ENCODE measurements around the gene LIFR. TPM values are rescaled to one million over a fixed set of nuclear protein-coding genes. Genes with fewer than 3 reads are reported as not detected.
"Not testable (repeated sequence)": the region's sequence is repeated elsewhere in the genome, so short reads cannot be mapped to it uniquely, and the experiment has no call there.

LIFR gene
- total RNA-seq, 1 donor from 2014 or later = 65.4 TPM

DNA sequence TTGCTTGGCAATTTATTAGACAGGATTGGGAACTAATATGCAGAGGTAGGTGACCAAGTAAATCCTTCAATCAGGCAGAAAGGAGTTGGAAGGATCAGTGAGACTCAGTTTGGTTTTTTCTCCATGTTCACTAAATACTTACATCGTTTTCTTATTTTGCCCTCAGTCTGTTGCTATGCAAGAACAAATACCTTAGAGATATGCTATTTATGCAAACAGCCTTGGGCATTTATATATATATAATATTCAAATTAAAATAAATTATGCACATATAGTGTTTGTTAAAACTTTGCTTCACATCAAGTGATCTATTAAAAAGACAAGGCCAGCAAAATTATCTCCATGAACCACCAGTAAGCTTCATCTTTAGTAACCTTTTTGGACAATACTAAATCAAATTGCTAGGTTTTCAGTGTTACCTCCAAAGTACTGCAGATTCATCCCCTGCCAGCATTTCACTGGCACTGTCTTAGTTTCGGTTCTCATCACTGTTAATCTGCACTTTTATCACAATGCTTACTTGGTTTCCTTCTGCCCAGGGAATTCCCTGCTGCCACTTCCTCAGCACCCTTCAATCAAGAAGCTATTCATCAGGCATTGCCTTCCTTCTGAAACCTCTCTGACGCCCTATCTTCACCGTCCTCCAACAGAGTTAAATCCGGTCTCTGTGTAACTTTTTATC is 26.0 kb upstream of the LIFR start:
- no peak for DNase-seq (ENCODE audit: low spot score)

DNA sequence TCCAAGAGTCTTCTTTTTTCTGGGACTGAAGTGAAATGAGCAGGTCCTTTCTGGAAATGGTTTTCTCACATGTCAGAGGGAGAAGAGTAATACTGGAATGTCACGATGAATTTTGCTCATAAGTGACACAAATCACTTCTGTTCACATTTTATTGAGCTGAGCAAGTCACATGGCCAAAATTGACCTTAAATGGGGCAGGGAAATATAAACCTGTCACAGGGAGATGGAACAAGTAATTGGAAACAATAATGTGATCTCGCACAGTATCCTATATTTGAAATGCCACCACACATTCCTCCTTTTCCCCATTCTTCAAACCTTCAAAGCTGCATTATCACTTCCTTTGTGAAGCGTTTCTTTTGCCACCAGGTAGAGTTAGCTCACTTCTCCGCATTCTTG is 25.2 kb upstream of the LIFR start:
- no peak for DNase-seq (ENCODE audit: low spot score)

DNA sequence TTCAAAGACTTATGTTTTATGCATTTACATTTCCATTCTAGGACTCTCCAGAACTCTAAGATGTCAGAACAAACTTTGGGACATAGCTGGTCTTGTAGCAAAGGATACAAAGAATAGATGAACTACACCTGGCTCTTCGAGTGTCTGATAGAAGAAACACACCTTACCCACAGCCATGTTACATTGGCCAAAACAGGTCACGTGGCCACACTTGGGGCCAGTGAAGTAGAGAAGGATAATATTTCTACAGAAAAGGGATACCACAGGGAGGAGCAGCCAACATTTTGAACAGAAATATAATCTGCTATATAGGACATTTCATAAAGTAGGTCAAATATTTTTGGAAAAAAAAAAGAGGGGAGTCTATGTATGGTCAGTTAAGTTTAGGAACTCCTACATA is 22.7 kb upstream of the LIFR start:
- DNase-seq (ENCODE audit: low spot score) = no peak

DNA sequence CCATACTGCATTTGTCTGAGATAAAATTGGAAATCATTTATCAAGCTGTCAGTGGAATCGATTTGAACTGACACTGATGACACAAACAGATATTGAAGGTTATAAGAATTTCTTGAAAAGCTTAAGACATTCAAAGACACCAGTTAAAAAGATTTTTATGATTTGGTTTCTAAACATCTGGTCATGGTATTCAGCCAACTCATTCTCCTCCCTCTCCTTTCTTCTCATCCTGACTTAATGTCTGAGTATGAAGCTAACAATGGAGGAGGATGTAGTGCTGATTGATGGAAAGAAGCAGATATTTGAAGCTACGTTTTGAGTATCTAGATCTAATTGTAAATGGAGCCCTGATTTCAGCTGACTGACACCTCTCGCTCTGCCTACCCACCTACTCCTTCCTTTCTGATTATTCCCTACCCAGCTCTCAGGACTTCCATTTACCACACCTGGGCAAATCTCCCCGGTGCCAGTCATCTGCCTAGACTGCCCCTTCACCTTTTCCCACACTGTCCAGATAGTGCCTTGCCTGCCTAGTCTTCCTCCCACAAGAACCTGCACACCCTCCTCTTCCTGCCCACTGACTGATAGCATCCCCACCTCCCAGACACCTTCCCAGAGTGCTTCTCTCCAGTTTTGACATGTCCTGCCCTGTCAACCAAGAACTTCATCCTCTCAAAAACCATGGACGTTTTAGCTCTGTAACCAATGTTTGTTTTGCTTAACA is 20.7 kb upstream of the LIFR start:
- DNase-seq (ENCODE audit: low spot score) = no peak

DNA sequence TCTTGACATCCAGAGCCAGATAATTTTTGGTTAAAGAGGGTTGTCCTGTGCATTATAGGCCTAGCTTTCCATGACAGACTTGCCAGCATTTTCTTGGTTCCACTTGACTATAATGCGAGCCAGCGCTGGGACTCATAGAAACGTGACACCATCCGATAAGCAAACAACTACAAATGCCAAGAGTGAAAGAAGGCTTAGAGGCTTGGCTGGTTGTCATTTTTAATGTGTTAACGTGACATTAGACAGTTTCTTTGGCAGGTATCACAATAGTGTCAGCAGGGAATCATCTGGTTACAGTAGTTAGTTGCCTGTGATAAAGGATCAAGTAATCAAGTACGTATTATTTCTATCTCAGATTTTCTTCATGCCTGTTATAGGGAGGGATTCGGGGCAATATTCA is 20.0 kb upstream of the LIFR start:
- no peak for DNase-seq (ENCODE audit: low spot score)

DNA sequence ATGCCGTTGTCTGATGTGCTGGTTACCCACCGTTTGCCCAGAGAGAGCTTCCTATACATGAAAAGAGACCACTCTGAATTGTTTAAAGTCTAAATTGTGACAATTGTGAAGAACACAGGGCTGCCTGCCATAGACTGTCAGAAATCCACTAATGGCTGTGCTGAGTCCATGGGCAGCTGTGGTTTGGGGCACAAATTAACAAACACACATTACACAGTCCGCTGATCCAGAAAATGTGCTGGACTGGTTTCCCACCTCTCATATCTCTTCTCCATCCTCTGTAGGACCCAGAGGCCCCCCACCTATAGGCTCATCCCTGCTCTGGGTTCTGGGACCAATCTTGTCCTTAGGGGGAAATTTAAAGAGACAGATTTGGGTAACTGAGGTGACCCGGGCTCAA is 19.0 kb upstream of the LIFR start:
- DNase-seq (ENCODE audit: low spot score) = no peak

DNA sequence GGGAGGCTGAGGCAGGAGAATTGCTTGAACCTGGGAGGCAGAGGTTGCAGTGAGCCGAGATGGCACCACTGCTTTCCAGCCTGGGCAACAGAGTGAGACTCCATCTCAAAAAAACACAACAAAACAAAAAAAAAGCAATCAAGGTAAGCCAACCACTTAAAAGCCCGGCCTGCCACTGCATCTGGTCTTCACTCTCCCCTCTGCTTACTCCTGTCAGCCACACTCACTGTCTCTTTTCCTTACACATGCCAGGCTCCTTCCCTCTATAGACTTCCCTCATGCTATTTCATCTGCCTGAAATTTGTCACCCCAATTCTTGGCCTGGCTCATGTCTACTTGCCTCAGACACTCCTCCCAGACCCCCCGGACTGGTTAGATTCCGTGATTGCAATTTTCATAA is 17.6 kb upstream of the LIFR start:
- no peak for DNase-seq (ENCODE audit: low spot score)

DNA sequence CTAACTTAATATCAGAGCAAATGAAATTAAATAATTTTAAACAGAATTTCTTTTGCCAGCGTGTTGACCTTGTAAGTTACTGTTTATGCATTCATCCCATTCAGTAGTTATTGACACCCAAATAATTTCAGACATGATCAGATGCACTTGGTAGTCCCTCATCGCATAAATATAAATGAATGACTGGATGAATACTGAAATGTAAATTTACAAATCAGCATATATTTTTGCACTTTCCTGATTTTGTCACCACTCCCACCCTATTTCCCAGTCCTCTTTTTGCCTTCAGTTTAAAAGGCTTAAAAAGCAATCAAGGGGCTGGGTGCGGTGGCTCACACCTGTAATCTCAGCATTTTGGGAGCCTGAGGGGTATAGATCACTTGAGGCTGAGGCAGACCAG is 17.1 kb upstream of the LIFR start:
- no peak for DNase-seq (ENCODE audit: low spot score)

DNA sequence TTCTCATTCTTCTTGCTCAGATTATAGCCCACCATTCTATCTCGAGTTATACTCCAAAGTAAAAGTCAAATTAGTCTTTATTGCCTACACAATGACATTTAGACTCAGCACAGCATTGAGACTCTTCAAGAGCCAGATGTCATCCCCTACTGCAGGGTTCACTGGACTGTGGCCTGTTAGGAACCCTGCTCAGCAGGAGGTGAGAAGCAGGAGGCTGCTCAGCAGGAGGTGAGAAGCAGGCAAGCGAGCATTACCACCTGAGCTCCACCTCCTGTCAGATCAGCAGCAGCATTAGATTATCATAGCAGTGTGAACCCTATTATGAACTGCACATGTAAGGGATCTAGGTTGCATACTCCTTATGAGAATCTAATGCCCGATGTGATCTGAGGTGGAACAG is 12.7 kb upstream of the LIFR start:
- DNase-seq (ENCODE audit: low spot score) = no peak

DNA sequence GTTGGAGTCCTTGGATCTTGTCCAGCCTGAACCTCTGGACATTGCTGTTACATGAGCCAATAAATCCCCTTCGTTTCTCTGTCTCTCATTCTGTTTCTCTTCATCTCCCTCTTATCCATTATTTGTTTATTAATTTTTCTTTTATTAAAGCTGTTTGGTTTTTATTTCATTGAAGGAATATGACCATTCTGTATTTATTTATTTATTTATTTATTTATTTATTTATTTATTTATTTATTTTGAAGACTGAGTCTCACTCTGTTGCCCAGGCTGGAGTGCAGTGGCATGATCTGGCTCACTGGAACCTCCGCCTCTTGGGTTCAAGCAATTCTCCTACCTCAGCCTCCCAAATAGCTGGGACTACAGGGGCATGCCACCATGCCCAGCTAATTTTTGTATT is 10.9 kb upstream of the LIFR start:
- DNase-seq (ENCODE audit: low spot score) = not testable (repeated sequence)

DNA sequence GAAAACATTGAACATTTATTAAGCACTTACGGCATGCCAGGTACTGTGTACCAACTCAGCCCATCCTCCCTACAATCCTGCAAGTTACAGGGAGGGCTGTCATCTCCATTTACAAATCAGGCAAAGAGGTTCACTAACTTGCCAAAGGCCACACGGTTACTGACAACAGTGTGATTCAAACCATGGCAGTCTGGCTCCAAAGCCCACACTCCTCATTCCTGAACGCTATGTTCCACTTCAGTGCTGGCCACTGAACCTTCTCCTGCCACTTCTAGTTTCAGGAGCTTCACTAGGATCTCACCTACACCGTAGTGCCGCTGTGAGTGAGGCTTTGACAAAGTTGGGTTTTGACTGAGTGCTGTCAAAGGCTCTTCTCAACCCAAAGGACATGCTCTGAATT is 7.2 kb upstream of the LIFR start:
- DNase-seq (ENCODE audit: low spot score) = no peak

DNA sequence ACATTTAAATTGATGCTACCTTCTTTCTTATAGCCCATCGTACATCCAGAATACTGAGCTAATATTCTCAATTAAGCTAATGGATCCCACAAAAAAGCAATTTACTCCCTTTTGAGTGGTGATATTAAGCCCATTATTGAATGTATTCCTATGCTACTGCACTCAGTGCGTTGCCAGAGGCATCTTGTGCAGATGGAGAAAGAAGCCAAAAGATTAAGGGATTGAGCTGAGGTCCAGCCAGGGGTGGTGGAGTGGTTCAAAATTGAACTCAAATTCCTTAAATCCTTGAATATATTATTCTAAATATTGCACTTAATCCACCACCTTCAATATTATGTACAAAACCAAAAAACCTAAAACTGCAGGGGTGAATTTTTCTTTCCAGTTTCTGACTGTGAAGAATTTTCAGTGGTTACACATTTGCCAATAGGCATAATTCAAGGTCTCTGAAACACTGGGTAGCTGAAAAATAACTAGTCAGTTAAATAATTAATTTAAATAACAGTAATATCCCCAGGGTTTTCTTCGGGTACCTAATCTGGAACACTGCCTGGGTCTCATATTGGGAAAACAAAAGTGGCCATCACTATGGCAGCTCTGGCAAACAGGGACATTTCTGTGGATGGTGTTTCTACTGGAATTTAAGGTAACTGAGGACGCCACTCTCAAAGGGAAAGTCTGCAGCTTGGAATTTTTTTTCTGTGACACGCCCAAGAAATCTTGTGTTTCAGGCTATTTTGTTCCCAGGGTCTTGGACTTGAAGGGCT is 6.2 kb upstream of the LIFR start:
- DNase-seq (ENCODE audit: low spot score) = no peak

DNA sequence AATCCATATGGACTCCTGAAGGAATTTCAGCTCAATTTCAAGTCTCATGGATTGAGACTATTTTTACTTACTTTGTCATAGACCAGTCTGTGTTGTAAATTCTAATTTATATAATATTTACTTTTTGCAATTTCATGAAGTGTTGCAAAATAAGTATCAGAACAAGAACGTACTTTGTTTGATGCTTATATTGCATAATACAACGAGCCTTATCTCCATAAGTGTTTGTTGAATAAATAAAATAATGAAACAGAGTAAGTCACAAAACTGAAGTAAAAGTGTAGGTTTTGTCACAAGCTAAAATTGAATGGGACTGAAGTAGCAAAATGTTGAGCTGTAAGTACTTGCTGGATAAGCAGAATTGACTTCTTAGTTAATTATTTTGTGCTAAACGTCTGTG is 3.0 kb upstream of the LIFR start:
- DNase-seq (ENCODE audit: low spot score) = no peak

DNA sequence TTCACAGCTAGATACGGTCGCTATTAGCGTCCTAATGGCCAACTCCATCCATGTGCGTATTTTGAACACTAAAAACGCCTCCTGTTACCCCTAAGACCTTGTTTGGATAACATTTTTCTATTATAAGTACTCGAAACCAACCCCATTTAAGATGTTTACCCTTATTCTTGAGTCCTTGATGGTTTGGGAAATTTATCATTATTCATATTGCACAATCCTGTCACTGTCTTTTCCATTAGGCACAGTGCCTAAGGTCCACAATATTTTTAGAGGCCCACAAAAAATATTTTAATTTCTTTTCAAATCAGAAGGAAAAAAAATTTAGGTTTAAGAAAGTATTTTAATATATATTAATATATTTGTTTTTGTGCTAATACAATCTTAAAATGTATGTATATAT is 1.3 kb upstream of the LIFR start:
- no peak for DNase-seq (ENCODE audit: low spot score)

DNA sequence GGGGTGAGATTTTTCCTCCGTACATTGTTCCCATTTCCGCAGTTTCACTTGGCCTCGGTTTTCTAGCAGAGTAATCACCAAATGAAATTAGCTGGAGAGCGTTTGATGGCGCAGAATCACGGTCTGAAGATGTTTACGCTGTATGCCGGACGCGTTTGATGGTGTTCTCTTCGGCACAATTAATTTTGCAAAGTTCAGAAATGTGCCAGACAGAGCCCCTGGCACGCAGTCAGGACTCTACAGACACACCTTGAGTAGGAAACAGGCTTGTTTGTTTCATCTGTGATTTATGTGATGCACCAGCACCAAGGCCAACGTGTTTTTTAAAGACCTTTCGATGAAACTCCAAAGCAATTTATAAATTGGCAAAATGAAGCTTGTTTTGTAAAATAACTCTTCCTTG is 863 bp upstream of the LIFR start:
- no peak for DNase-seq (ENCODE audit: low spot score)

DNA sequence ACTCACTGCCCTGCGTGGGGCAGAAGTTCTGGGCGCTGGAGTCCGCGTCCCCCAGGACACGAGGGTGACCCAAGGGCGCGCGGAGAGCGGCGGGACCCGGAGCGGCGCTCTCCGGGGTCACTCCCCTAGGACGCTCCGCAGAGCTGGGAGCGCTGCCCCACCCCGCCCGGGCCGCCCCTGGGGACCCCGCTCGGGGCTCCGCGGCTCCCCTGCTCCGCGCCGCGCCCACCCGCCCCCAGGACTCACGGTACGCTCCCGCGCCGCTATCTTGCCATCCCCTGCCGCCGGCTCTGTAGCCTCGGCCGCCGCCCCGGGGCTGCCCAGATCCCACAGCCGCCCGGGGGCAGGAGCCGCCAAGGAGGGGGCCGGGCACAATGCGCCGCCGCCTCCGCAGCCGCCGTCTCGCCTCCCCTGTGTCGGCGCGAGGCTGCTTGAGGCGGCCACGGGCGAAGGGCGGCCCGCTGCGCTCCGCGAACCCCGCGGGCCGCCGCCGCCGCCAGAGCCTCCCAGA is 303 bp downstream of the LIFR start:
- DNase-seq (ENCODE audit: low spot score) = no peak

DNA sequence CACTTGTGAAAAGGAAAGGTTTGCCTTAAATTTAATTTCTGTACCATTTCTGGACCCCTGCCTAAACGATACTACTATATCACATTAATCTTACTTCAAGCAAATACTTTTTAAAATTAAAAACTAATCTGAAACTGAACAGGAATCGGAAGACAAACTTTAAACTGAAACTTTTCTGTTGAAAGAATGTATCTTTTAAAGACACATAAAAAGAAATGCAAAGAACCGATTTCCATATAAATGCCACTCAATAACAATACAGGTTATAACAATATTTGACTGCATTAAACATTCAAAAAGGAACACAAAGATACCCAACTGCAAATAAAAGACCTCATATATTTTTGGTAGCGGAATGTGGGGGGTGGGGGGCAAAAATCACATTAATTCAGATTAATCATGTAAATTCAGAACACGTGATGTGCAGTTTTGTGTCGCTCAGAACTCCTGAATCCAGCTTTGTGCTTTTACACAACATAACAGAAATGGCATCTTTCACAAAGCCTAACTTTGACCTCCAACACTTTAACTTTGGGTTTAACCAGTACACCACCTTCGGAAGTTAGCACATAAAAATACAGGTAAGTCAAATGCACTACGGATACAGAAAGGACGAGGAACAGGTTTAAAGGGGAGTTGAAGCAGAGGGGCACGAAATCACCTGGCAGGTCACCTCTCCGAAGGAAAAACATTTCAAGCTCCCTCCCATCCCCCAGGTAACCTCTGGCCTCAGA is 925 bp downstream of the LIFR start:
- no peak for DNase-seq (ENCODE audit: low spot score)

DNA sequence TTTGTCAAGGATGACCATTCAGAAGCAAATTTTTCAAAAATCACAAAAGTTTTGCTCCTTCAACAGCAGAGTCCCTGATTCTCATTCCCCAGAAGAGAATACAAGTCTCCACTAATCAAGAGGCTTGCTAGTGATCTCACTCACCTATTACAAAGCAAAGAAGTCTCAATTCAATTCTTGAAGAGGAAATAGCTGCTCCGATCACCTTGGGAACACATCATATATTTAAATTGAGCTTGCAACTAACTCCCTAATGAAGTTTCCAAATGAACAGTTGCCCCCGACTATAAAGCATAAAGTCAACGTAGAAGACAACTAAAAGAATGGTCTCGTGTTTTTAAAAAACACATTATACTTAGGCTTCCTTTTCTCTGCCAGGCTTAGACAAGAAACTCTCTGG is 1.6 kb downstream of the LIFR start:
- DNase-seq (ENCODE audit: low spot score) = no peak

DNA sequence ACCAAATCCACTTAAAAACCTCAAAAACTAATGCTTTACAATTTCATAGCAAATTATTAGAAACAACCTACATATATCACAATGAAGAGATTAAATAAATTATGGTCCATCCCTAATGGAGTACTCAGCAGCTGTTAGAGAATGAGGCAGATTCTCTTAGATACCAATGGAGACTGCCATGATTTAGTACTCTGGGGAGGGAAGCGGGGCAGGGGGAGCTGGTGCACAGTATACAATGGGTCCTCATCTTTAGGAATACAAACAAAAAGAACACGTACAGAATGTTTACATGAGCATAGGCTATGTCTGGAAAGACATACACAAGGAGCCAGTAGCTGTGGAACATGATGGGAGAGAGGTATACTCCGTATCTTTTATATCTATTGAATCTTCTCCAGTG is 2.0 kb downstream of the LIFR start:
- no peak for DNase-seq (ENCODE audit: low spot score)

DNA sequence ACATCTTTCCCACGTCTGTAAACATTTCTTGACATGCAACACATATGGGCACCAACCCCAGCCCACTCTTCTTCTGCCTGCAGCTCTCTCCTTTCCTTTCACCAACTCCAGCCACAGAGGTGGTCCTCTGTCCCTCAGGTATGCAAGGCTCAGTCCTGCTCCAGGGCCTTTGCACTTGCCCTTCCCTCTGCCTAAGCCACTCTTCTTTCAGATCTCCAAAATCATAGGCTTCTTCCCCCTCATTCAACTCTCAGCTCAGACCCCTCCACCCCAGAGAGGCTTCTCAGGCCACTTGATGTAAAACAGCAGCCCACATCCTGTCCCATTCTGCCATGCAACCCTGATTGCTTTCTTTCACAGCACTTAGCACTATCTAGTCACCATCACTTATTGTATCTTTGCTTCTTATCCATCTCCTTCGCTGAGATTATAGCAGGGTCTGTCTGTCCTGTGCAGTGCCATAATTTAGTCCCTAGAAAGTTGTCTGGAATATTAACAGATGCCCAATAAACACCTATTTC is 3.4 kb downstream of the LIFR start:
- DNase-seq (ENCODE audit: low spot score) = no peak

DNA sequence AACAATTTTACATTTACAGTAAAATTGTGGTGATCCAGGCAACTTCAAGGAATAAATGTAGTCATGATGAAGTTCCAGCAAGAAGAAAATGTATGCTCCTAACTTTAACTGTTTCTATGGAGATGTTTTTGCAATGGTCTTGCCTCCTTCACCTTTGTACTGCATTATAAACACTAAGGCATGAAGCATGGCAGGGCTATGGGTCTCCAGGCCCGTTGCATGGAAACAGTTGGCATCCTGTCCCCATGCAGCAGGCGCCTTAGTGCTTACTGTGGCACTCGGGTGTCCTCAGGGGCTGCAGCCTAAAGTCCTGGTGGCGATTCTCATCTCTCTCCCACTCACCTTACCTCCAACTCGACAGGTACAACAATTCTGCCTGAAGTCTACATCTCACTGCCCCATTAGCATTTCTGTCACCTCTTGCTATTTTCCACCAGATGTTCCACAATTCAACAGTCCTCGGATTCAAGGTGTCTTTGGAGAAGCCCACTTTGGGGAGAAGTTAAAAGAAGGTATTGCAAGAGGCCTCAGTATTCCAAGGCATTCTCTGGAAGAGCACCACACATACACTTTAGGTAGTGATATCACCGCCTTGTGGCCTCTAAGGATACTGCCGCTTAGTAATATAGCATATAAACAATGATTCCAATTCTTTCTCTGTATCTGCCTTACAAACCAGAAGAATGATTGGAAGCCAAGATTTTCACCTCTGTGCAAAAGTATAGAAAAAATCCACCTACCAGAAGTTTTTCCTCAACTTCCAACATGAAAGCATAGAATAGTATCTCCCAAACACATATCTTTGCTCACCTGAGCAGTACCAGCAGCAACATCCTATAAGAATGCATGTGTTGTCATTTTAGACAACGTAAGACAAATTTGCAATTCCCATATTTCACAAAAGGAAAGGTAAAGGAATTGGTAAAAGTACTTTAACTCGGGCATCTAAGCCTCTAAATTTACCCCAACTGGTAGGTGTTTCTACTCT is 5.1 kb downstream of the LIFR start:
- DNase-seq (ENCODE audit: low spot score) = no peak
